ENCODE data around the gene WDR62. TPM values are rescaled to one million over a fixed set of nuclear protein-coding genes. Genes with fewer than 3 reads are reported as not detected.

The WDR62 gene
- total RNA-seq, 1 experiment from 2014 or later, result 24.5 TPM

GRCh38 chr19:36140304-36141038 is 85.8 kb downstream of the WDR62 start:
- DNase-seq (ENCODE audit: low spot score), result peak; percentile 53

DNA sequence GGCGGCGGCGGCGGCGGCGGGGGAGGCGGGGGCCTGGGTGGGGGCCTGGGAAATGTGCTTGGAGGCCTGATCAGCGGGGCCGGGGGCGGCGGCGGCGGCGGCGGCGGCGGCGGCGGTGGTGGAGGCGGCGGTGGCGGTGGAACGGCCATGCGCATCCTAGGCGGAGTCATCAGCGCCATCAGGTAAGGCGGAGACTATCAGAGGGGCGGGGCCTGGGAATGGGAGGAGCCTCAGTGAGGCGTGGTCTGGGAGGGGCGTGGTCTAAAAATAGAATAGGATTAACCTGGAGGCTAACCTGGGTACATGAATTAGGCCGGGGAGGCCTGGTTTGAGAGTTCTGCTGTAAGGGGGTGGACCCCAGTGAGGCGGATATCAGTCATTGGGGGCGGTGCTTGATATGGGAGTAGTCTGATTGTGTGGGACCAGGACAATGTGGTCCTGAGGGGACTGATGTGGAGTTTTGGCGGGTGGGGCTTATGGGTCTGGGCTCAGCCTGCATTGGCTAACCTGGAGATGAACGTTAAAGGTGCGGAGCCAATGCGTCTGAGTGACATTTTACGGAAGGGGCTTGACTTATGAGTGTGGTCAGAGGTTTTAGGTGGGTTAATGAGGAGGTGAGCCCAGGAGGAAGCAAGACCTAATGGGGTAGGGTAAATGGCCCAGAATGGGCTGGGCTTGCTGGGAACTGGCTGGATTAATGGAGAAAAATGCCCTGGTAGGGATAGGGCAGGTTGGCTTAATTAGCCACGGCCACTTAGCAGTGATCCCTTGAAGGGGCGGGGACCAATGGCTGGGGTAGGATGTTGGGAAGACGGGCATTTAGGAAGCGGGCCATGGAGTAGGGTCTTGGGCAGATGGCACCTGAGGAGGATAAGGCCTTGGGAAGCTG is 86.6 kb downstream of the WDR62 start:
- peak; percentile 74 for DNase-seq (ENCODE audit: low spot score)

GRCh38 chr19:36142046-36142445 is 87.3 kb downstream of the WDR62 start:
- no peak for DNase-seq (ENCODE audit: low spot score)

- no peak for DNase-seq (ENCODE audit: low spot score)
Observed at GRCh38 chr19:36142496-36142895, 87.8 kb downstream of the WDR62 start.

- DNase-seq (ENCODE audit: low spot score), result no peak
Observed at GRCh38 chr19:36144624-36145023, 89.9 kb downstream of the WDR62 start.

GRCh38 chr19:36149673-36150406 is 95.1 kb downstream of the WDR62 start:
- no peak for DNase-seq (ENCODE audit: low spot score)

- no peak for DNase-seq (ENCODE audit: low spot score)
Observed at GRCh38 chr19:36150586-36150985, 95.9 kb downstream of the WDR62 start.

DNA sequence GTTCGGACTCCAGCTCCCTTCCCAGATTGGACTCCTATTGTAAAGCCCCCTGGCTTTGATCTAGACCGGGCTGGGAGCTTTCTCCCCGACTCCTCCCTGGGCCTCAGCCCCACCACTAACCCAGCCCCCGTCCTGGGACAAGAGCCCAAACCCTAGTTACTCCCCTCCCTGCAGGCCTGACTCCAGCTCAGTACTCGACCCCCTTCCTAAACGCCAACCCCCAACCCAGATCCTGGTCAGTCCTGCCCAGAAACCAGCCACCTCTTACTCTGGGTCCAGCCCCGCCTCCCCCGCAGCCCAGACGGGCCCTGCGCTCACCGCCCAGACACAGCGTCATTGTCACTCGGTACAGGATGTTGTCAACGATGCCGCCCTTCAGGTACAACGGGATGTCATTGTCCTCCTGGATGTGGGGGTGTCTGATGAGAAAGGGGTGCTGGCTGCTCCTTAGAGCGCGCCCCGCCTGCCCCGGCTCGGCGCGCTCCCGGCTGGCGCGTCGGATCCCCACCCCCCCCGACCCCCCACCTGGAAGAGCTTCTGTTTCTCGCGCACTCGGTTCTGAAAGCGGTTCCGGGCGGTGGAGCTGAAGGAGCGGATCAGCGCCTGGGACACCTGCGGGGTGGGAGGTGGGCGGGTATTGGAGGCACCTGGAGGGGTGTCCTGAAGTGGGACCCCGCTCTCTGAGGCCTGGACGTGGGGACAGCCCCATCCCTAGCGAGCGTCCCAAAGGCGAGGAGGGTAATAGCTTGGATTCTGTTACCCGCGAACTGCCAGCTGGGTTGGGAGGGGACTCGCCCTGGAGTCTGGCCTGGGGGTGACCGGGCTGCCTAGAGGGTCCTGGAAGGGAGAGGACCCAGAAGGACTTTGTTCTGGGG is 96.7 kb downstream of the WDR62 start:
- no peak for DNase-seq (ENCODE audit: low spot score)

GRCh38 chr19:36152019-36152351 is 97.3 kb downstream of the WDR62 start:
- no peak for DNase-seq (ENCODE audit: low spot score)

DNA sequence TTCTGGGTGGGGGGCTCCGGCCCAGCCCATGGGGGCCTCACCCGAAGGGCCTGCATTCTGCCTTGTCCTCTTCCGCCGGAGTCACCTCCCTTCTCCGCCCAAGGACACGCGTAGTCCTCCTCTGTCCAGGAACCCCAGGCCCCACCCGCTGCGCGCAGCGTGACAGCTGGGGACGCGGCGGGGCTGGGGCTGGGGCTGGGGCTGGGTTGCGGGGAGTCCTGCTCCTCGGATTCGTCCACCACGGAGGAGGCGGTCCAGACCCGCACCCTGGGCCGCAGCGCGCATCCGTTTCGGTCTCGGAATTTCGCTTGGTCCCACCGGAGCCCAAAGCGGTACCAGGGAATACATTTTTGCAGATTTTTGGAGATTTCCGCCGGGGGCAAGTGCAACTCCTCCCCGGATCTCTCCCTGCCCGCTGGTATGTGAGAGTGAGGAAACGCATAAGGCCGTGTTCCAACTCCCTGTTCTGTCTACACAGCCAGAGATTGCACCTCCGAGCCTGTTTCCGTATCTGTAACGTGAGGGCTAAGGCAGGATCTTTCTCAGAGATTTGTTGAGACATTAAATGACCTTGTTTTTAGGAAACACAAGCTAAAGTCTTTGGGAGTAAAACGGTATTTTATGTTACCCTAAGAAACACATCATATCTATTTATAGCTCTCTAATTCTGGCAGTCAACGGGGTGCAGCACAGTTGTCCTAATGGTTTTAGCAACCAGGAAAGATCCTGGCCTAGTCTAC is 97.8 kb downstream of the WDR62 start, which contains the start of gene COX7A1:
Gene COX7A1, minus strand, starts transcription at position 96 of the 740 bp plus-strand sequence. Its CDS starts 40 bp downstream, at position 56.
- DNase-seq (ENCODE audit: low spot score), result no peak

GRCh38 chr19:36153126-36153525 is 98.4 kb downstream of the WDR62 start:
- no peak for DNase-seq (ENCODE audit: low spot score)

Other genes with a start within 250 kb of the WDR62 start
- gene PRODH2, start 242.1 kb upstream of the WDR62 start, total RNA-seq (2014; rRNA removed; shearing (Covaris generic)), result not detected in 2 replicates
- gene NPHS1, start 202.4 kb upstream of the WDR62 start, total RNA-seq (2014; rRNA removed; shearing (Covaris generic)), result not detected in 2 replicates
- gene KIRREL2, start 198.0 kb upstream of the WDR62 start, total RNA-seq (2014; rRNA removed; shearing (Covaris generic)), result 0.62 and 0.83 TPM in 2 replicates
- gene APLP1, start 186.3 kb upstream of the WDR62 start, total RNA-seq (2014; rRNA removed; shearing (Covaris generic)), result 39.8 and 52.5 TPM in 2 replicates
- 1.7 and 2.3 TPM in 2 replicates for gene NFKBID, start 154.4 kb upstream of the WDR62 start, total RNA-seq (2014; rRNA removed; shearing (Covaris generic))
- gene HCST, start 152.4 kb upstream of the WDR62 start, total RNA-seq (2014; rRNA removed; shearing (Covaris generic)), result 0.69 TPM in 1 of 2 replicates, not detected in the other
- not detected in 2 replicates for gene TYROBP, start 146.6 kb upstream of the WDR62 start, total RNA-seq (2014; rRNA removed; shearing (Covaris generic))
- 4.6 and 8.2 TPM in 2 replicates for gene LRFN3, start 118.5 kb upstream of the WDR62 start, total RNA-seq (2014; rRNA removed; shearing (Covaris generic))
- gene SDHAF1, start 59.7 kb upstream of the WDR62 start, total RNA-seq (2014; rRNA removed; shearing (Covaris generic)), result 20.4 and 24.6 TPM in 2 replicates
- 0.12 and 0.29 TPM in 2 replicates for gene SYNE4, start 46.1 kb upstream of the WDR62 start, total RNA-seq (2014; rRNA removed; shearing (Covaris generic))
- gene ALKBH6, start 40.7 kb upstream of the WDR62 start, total RNA-seq (2014; rRNA removed; shearing (Covaris generic)), result 38.3 and 43.4 TPM in 2 replicates
- 5.7 and 6.7 TPM in 2 replicates for gene CLIP3, start 22.0 kb upstream of the WDR62 start, total RNA-seq (2014; rRNA removed; shearing (Covaris generic))
- gene THAP8, start 612 bp upstream of the WDR62 start, total RNA-seq (2014; rRNA removed; shearing (Covaris generic)), result 7.3 and 13.6 TPM in 2 replicates
- gene OVOL3, start 56.2 kb downstream of the WDR62 start, total RNA-seq (2014; rRNA removed; shearing (Covaris generic)), result not detected in 2 replicates
- 64.9 and 132 TPM in 2 replicates for gene POLR2I, start 60.0 kb downstream of the WDR62 start, total RNA-seq (2014; rRNA removed; shearing (Covaris generic))
- 334 and 417 TPM in 2 replicates for gene TBCB, start 60.6 kb downstream of the WDR62 start, total RNA-seq (2014; rRNA removed; shearing (Covaris generic))
- 416 and 483 TPM in 2 replicates for gene CAPNS1, start 85.2 kb downstream of the WDR62 start, total RNA-seq (2014; rRNA removed; shearing (Covaris generic))
- not detected in 2 replicates for gene COX7A1, start 97.5 kb downstream of the WDR62 start, total RNA-seq (2014; rRNA removed; shearing (Covaris generic))
- gene ZNF565, start 159.8 kb downstream of the WDR62 start, total RNA-seq (2014; rRNA removed; shearing (Covaris generic)), result 3.4 and 4.2 TPM in 2 replicates
- 107 and 136 TPM in 2 replicates for gene ZNF146, start 160.2 kb downstream of the WDR62 start, total RNA-seq (2014; rRNA removed; shearing (Covaris generic))